Endothelial cell of umbilical vein (primary cell): ENCODE results near the gene COL16A1.

ENCODE experiments used
- EZH2 ChIP-seq: IDR thresholded peaks from 2 replicates; pipeline ENCODE4 v1.6.1; 2012; ENCODE audit warnings: borderline replicate concordance, low read depth, mild to moderate bottlenecking, moderate library complexity, low read length, inconsistent platforms; ENCODE audit not compliant: severe bottlenecking
- POLR2A ChIP-seq: IDR thresholded peaks from 2 replicates; pipeline ENCODE4 v1.6.1; 2012; ENCODE audit warnings: low read depth, mild to moderate bottlenecking, control low read depth, low read length
- POLR2AphosphoS5 ChIP-seq: IDR thresholded peaks from 2 replicates; pipeline ENCODE4 v1.6.1; 2012; ENCODE audit warnings: low read depth, mild to moderate bottlenecking, control low read depth, low read length, moderate library complexity; ENCODE audit not compliant: insufficient read depth
- TF ChIP-seq, protein P1 (sequence below), 2 donors: IDR thresholded peaks; 1 replicate in 1 of 2; 2 replicates in 1 of 2; pipeline ENCODE4 v1.5.1; 2011; ENCODE audit warnings: low read length in 2 of 2, mild to moderate bottlenecking in 2 of 2, moderate library complexity in 2 of 2, control low read depth in 1 of 2, inconsistent platforms in 1 of 2, low read depth in 1 of 2; ENCODE audit not compliant: insufficient read depth in 1 of 2; ENCODE audit errors: extremely low read depth in 1 of 2

DNA sequence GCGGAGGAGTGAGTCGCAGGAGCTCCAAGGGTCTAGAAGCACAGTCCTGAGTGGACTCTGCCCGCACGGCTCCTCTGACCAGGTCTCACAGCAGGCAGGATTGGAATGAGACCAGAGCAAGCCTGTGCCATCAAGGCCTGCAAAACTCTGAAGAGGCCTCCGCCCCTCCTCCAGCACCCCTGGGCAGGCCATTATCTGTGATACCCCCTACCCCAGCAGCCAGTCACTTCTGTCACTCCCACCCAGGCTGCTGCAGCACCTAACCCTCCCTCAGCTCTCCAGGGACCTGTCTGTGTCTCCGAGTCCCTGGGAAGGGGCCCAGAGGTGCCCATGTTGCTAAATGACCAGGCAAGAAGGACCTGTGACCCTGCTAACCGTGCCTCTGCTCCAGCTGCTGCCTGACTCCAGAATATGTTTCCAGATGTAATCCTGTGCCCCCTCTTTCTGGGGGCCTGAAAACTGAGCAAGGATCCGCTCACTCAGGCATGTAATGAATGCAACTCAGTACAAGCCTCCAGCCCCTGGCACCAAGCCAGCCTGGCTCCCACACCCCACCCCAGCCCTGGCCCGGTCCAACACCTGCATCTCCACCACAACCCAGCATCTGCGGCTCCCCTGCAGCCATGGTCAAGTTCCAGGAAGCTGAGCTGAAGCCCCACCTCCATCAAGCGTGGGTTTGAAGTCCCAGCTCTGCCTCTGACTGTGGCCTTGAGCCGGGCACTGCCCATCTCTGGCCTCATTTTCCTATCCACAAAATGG, 22.1 kb upstream of the COL16A1 start:
- TF ChIP-seq POLR2A (no peak), EZH2 (no peak), POLR2AphosphoS5 (no peak)
- TF ChIP-seq, protein P1, sequence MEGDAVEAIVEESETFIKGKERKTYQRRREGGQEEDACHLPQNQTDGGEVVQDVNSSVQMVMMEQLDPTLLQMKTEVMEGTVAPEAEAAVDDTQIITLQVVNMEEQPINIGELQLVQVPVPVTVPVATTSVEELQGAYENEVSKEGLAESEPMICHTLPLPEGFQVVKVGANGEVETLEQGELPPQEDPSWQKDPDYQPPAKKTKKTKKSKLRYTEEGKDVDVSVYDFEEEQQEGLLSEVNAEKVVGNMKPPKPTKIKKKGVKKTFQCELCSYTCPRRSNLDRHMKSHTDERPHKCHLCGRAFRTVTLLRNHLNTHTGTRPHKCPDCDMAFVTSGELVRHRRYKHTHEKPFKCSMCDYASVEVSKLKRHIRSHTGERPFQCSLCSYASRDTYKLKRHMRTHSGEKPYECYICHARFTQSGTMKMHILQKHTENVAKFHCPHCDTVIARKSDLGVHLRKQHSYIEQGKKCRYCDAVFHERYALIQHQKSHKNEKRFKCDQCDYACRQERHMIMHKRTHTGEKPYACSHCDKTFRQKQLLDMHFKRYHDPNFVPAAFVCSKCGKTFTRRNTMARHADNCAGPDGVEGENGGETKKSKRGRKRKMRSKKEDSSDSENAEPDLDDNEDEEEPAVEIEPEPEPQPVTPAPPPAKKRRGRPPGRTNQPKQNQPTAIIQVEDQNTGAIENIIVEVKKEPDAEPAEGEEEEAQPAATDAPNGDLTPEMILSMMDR (IDR thresholded peaks at IDR 0.05; ENCODE audit: extremely low read depth in 1 of 2, insufficient read depth in 1 of 2, low read depth in 1 of 2, low read length in 2 of 2) = no peak
